DMS153 (cell line): ENCODE measurements around the gene PCDHGA8.
"Not testable (repeated sequence)": the region's sequence is repeated elsewhere in the genome, so short reads cannot be mapped to it uniquely, and the experiment has no call there.

ENCODE experiments used
- DNase-seq: peaks from one replicate; lab custom pipeline; 2025; lab: John Stamatoyannopoulos, UW

Gene PCDHGA8

GRCh38 chr5:141403387-141403786 is 11.0 kb downstream of the PCDHGA8 start:
- DNase-seq = no peak

GRCh38 chr5:141407790-141408505 is 15.5 kb downstream of the PCDHGA8 start, which contains the start of gene PCDHGB6:
TSS of gene PCDHGB6 (plus strand) at chr5:141408021. CDS start at chr5:141408203, 182 bp downstream.
- not testable (repeated sequence) for DNase-seq

GRCh38 chr5:141409598-141410306 is 17.3 kb downstream of the PCDHGA8 start:
- no peak for DNase-seq

DNA sequence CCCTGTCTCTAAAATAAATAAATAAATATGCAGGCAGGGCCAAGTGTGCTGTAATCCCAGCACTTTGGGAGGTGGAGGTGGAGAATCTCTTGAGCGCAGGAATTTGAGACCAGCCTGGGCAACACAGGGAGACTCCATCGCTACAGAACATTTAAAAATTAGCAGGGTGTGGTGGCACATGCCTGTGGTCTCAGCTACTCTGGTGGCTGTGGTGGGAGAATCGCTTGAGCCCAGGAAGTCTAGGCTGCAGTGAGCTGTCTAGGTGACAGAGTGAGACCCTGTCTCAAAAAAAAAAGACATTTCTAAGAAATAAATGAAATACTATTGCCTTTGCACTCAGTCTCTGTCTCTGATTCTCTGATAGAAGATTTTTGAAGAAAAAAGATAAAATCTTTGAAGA is 19.1 kb downstream of the PCDHGA8 start:
- DNase-seq = no peak

DNA sequence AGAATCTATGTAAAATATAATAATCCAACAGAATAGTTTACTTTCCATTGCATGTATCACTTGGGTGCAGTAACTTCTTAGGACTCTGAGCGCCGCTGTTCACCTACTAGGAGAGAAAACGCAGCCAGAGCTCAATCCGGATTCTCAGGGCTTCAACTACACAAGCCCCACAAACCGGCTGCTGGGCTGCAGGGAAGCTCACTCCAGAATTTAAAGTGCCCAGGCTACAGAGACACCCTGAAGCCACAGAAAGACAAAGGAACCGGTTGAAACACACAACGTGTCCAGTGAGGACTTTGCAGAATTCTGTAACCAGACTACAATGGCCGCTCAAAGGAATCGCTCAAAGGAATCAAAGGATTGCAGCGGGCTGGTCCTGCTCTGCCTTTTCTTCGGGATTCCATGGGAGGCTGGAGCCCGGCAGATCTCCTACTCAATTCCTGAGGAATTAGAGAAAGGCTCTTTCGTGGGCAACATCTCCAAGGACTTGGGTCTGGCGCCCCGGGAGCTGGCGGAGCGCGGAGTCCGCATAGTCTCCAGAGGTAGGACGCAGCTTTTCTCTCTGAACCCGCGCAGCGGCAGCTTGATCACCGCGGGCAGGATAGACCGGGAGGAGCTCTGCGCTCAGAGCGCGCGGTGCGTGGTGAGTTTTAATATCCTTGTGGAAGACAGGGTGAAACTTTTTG is 20.6 kb downstream of the PCDHGA8 start, which contains the start of gene PCDHGA10:
Gene PCDHGA10, plus strand, starts transcription at position 134 of the 686 bp plus-strand sequence. Its CDS starts 189 bp downstream, at position 323.
- DNase-seq = no peak

DNA sequence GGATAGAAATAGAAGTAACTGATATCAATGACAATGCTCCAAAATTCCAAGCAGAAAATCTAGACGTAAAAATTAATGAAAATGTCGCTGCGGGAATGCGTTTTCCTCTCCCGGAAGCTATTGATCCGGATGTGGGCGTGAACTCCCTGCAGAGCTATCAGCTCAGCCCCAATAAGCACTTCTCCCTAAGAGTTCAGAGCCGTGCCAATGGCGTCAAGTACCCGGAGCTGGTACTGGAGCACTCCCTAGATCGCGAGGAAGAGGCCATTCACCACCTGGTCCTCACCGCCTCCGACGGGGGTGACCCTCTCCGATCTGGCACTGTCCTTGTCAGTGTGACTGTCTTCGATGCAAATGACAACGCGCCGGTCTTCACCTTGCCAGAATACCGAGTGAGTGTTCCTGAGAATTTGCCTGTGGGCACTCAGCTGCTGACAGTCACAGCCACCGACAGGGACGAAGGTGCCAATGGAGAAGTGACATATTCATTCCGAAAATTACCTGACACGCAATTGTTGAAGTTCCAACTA is 21.2 kb downstream of the PCDHGA8 start:
- DNase-seq = no peak

DNA sequence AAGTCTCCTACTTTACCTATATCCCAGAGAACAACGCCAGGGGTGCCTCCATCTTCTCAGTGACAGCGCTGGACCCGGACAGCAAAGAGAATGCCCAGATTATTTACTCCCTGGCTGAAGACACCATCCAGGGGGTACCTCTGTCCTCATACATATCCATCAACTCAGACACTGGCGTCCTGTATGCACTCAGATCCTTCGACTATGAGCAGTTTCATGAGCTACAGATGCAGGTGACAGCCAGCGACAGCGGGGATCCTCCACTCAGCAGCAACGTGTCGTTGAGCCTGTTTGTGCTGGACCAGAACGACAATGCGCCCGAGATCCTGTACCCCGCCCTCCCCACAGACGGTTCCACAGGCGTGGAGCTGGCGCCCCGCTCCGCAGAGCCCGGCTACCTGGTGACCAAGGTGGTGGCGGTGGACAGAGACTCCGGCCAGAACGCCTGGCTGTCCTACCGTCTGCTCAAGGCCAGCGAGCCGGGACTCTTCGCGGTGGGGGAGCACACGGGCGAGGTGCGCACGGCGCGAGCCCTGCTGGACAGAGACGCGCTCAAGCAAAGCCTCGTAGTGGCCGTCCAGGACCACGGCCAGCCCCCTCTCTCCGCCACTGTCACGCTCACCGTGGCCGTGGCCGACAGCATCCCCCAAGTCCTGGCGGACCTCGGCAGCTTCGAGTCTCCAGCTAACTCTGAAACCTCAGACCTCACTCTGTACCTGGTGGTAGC is 22.3 kb downstream of the PCDHGA8 start:
- DNase-seq = not testable (repeated sequence)

GRCh38 chr5:141415275-141415618 is 22.8 kb downstream of the PCDHGA8 start:
- not testable (repeated sequence) for DNase-seq

DNA sequence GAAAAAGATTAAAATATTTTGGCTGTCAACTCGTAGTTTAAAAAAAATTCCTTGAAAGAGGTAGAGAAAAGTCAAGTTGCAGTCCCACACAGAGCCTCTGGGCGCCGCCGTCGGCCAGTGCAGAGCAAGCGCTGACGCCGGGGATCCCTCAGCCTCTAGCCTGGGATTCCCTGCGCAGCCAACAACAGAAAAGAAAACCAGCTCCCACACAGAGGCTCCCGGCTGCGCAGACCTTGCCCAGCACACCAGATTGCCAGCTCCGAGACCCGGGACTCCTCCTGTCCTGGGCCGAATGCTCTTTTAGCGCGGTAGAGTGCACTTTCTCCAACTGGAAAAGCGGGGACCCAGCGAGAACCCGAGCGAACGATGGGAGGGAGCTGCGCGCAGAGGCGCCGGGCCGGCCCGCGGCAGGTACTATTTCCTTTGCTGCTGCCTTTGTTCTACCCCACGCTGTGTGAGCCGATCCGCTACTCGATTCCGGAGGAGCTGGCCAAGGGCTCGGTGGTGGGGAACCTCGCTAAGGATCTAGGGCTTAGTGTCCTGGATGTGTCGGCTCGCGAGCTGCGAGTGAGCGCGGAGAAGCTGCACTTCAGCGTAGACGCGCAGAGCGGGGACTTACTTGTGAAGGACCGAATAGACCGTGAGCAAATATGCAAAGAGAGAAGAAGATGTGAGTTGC is 25.2 kb downstream of the PCDHGA8 start, which contains the start of gene PCDHGB7:
Gene PCDHGB7, plus strand, starts transcription at position 184 of the 679 bp plus-strand sequence. Its CDS starts 183 bp downstream, at position 367.
- DNase-seq = not testable (repeated sequence)

DNA sequence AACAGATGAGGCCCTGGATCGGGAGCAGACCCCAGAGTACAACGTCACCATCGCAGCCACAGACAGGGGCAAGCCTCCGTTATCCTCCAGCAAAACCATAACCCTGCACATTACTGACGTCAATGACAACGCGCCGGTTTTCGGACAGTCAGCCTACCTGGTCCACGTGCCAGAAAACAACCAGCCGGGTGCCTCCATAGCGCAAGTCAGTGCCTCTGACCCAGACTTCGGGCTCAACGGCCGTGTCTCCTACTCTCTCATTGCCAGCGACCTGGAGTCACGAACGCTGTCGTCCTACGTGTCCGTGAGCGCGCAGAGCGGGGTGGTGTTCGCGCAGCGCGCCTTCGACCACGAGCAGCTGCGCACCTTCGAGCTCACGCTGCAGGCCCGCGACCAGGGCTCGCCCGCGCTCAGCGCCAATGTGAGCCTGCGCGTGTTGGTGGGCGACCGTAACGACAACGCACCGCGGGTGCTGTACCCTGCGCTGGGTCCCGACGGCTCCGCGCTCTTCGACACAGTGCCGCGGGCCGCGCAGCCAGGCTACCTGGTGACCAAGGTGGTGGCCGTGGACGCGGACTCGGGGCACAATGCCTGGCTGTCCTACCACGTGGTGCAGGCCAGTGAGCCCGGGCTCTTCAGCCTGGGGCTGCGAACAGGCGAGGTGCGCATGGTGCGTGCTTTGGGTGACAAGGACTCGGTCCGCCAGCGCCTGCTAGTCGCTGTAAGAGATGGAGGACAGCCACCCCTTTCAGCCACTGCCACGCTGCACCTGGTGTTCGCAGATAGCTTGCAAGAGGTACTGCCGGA is 26.8 kb downstream of the PCDHGA8 start:
- no peak for DNase-seq

GRCh38 chr5:141420855-141421488 is 28.5 kb downstream of the PCDHGA8 start, which contains the start of gene PCDHGA11:
TSS of gene PCDHGA11 (plus strand) at chr5:141421051. CDS start at chr5:141421228, 177 bp downstream.
- no peak for DNase-seq

GRCh38 chr5:141421489-141421855 is 29.0 kb downstream of the PCDHGA8 start:
- no peak for DNase-seq

DNA sequence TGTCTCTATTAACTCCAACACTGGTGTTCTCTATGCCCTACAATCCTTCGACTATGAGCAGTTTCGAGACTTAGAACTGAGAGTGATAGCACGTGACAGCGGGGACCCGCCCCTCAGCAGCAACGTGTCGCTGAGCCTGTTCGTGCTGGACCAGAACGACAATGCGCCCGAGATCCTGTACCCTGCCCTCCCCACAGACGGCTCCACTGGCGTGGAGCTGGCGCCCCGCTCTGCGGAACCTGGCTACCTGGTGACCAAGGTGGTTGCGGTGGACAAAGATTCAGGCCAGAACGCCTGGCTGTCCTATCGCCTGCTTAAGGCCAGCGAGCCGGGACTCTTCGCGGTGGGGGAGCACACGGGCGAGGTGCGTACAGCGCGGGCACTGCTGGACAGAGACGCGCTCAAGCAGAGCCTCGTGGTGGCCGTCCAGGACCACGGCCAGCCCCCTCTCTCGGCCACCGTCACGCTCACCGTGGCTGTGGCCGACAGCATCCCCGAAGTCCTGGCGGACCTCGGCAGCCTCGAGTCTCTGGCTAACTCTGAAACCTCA is 30.4 kb downstream of the PCDHGA8 start:
- DNase-seq = no peak

- no peak for DNase-seq
Measured at GRCh38 chr5:141427783-141428426, 35.5 kb downstream of the PCDHGA8 start.

- no peak for DNase-seq
Measured at GRCh38 chr5:141430332-141431113, 38.1 kb downstream of the PCDHGA8 start, which contains the start of gene PCDHGA12. TSS of gene PCDHGA12 (plus strand) at chr5:141430507. CDS start at chr5:141430760, 253 bp downstream.

DNA sequence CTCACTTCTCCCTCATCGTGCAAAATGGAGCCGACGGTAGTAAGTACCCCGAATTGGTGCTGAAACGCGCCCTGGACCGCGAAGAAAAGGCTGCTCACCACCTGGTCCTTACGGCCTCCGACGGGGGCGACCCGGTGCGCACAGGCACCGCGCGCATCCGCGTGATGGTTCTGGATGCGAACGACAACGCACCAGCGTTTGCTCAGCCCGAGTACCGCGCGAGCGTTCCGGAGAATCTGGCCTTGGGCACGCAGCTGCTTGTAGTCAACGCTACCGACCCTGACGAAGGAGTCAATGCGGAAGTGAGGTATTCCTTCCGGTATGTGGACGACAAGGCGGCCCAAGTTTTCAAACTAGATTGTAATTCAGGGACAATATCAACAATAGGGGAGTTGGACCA is 38.9 kb downstream of the PCDHGA8 start:
- DNase-seq = no peak

DNA sequence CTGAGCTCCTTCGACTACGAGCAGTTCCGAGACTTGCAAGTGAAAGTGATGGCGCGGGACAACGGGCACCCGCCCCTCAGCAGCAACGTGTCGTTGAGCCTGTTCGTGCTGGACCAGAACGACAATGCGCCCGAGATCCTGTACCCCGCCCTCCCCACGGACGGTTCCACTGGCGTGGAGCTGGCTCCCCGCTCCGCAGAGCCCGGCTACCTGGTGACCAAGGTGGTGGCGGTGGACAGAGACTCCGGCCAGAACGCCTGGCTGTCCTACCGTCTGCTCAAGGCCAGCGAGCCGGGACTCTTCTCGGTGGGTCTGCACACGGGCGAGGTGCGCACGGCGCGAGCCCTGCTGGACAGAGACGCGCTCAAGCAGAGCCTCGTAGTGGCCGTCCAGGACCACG is 39.9 kb downstream of the PCDHGA8 start:
- not testable (repeated sequence) for DNase-seq

DNA sequence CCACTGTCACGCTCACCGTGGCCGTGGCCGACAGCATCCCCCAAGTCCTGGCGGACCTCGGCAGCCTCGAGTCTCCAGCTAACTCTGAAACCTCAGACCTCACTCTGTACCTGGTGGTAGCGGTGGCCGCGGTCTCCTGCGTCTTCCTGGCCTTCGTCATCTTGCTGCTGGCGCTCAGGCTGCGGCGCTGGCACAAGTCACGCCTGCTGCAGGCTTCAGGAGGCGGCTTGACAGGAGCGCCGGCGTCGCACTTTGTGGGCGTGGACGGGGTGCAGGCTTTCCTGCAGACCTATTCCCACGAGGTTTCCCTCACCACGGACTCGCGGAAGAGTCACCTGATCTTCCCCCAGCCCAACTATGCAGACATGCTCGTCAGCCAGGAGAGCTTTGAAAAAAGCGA is 40.3 kb downstream of the PCDHGA8 start:
- DNase-seq = not testable (repeated sequence)
